Measurements from ENCODE around the gene ERC2. TPM values are rescaled to one million over a fixed set of nuclear protein-coding genes. Genes with fewer than 3 reads are reported as not detected.
"Not testable (repeated sequence)": the region's sequence is repeated elsewhere in the genome, so short reads cannot be mapped to it uniquely, and the experiment has no call there.

Gene ERC2
- total and polyA plus RNA-seq, 12 donors, result 0.22 to 4.2 (median 1.7) TPM

GRCh38 chr3:55855311-55855710 is 613.0 kb downstream of the ERC2 start:
- Histone ChIP-seq H3K4me3 (no peak overlapping the region), H3K27ac (no peak overlapping the region), H3K27me3 (peaks cover 0 to 11% (median 0%) of the 10 kb centered on the region in 7 donors), H3K4me1 (no peaks in the 10 kb centered on the region), H3K9me3 (no peaks in the 10 kb centered on the region), H3K36me3 (no peaks in the 10 kb centered on the region)
- intact Hi-C loops (cut with DNase I), result no loop called here
- 61 to 63% methylated on average over 2 of the region's 2 CpGs for WGBS, 2 donors
- DNase-seq (no peak), ATAC-seq (no peak)
- no peak for TF ChIP-seq CTCF (IDR thresholded peaks at IDR 0.05)

- ATAC-seq (no peak), DNase-seq (no peak)
- Histone ChIP-seq H3K4me3 (no peak overlapping the region), H3K9me3 (no peaks in the 10 kb centered on the region), H3K4me1 (no peaks in the 10 kb centered on the region), H3K27ac (no peak overlapping the region), H3K36me3 (no peaks in the 10 kb centered on the region), H3K27me3 (peaks cover 0 to 17% (median 0%) of the 10 kb centered on the region in 7 donors)
- no peak for TF ChIP-seq CTCF (IDR thresholded peaks at IDR 0.05)
- intact Hi-C loops (cut with DNase I), result no loop called here
- 59 to 70% methylated on average over 5 of the region's 5 CpGs for WGBS, 2 donors
These were observed 613.8 kb downstream of the ERC2 start for GRCh38 chr3:55854494-55854893.

- no peaks in the 10 kb centered on the region for H3K9me3 ChIP-seq
- H3K4me3 ChIP-seq, result no peak overlapping the region
- H3K27me3 ChIP-seq, result peaks cover 0 to 28% (median 0%) of the 10 kb centered on the region in 7 donors
- no peaks in the 10 kb centered on the region for H3K36me3 ChIP-seq
- no peak for DNase-seq
- no peak overlapping the region for H3K27ac ChIP-seq
- TF ChIP-seq CTCF (IDR thresholded peaks at IDR 0.05), result no peak
- intact Hi-C loops (cut with DNase I), result no loop called here
- no peaks in the 10 kb centered on the region for H3K4me1 ChIP-seq
- ATAC-seq, result no peak
- 96 to 99% methylated on average over 2 of the region's 2 CpGs for WGBS, 2 donors
These were observed 615.9 kb downstream of the ERC2 start for GRCh38 chr3:55852326-55852725.

DNA sequence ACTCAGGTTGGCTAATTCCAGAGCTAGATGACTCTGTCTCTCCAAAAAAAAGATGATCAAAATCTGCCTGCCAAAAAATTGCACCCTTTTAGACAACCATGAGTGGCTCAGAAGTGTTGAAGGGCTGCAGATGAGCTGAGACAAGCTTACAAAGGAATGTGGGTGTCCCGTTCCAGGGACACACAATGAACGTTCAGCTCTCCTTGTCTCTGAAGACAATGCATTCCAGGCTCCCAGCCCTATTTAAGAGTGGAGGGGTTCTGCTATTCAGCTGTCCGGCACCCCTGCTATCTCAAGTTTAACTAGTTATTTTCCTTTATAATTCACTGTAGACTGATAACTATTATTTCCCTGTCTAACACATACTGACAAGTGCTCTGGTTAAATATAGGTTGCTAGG is 626.1 kb downstream of the ERC2 start:
- no peak for DNase-seq
- Histone ChIP-seq H3K4me1 (no peaks in the 10 kb centered on the region), H3K9me3 (peaks cover 0 to 29% (median 0%) of the 10 kb centered on the region in 11 donors), H3K4me3 (no peak overlapping the region), H3K27ac (no peak overlapping the region), H3K36me3 (no peaks in the 10 kb centered on the region), H3K27me3 (peaks cover 0 to 5% (median 0%) of the 10 kb centered on the region in 7 donors)
- ATAC-seq, result no peak
- intact Hi-C loops (cut with DNase I), result no loop called here
- 39 to 40% methylated on average over 3 of the region's 3 CpGs for WGBS, 2 donors
- TF ChIP-seq CTCF (IDR thresholded peaks at IDR 0.05), result no peak

- H3K4me1 ChIP-seq; H3K4me3 ChIP-seq; H3K36me3 ChIP-seq; H3K27ac ChIP-seq; ATAC-seq; H3K27me3 ChIP-seq; DNase-seq; intact Hi-C loops (cut with DNase I): not testable (repeated sequence)
- peaks cover 0 to 11% (median 0%) of the 10 kb centered on the region in 11 donors for H3K9me3 ChIP-seq
- WGBS, 2 donors, result 67 to 75% methylated on average over 13 of the region's 13 CpGs
These were observed 636.4 kb downstream of the ERC2 start for GRCh38 chr3:55831876-55832275.

Data from heart right ventricle (tissue), 16 donors.